ENCODE data around the gene KIF21A.

GRCh38 chr12:39403376-39403775 is 39.5 kb downstream of the KIF21A start:
- TF ChIP-seq CTCF (IDR thresholded peaks at IDR 0.05) (no peak), ZFX (IDR thresholded peaks at IDR 0.05; ENCODE audit: borderline replicate concordance) (no peak)

All from 22Rv1 (cell line).